OCI-LY3 (cell line): ENCODE results near the gene NSUN3.

Experiments used
- EZH2phosphoT487 ChIP-seq: fragments of 200-600 bp; shearing (Covaris generic); IDR thresholded peaks from 2 replicates; pipeline ENCODE4 v1.6.1; 2018; ENCODE audit warnings: antibody characterized with exemption, mixed run types, low read depth
- TF ChIP-seq, protein P1 (sequence below): fragments of 200-600, 300-600 bp; sonication (generic); IDR thresholded peaks from 2 replicates; pipeline ENCODE4 v1.5.1; 2014; ENCODE audit warnings: antibody characterized with exemption, low read length, low read depth

DNA sequence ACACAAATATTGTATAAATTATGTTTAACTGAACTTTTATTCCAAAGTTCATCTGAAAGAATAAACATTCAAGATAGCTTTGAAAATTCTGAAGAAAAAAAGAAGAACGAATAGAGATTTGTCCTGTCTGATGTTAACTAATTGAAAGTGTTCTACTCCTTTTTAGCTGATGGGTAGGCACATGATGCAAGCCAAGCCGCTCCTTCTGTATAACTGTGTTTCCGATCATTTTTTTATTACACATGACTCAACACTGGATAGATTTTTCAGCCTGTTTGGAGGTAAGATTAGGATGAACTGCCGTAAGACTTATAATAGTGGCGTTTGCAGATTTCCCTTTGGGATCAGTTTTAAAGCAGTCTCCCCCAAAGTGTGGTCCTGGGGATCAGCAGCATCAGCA, 19.0 kb downstream of the NSUN3 start:
- TF ChIP-seq, protein P1, sequence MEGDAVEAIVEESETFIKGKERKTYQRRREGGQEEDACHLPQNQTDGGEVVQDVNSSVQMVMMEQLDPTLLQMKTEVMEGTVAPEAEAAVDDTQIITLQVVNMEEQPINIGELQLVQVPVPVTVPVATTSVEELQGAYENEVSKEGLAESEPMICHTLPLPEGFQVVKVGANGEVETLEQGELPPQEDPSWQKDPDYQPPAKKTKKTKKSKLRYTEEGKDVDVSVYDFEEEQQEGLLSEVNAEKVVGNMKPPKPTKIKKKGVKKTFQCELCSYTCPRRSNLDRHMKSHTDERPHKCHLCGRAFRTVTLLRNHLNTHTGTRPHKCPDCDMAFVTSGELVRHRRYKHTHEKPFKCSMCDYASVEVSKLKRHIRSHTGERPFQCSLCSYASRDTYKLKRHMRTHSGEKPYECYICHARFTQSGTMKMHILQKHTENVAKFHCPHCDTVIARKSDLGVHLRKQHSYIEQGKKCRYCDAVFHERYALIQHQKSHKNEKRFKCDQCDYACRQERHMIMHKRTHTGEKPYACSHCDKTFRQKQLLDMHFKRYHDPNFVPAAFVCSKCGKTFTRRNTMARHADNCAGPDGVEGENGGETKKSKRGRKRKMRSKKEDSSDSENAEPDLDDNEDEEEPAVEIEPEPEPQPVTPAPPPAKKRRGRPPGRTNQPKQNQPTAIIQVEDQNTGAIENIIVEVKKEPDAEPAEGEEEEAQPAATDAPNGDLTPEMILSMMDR = no peak
- TF ChIP-seq EZH2phosphoT487 = no peak
